HEK293 (cell line): ENCODE measurements around the gene MPP4.

ENCODE experiments used
- CTCF ChIA-PET: fragments of 350-600 bp; formaldehyde crosslinking; extraction: SDS; loops from one replicate; lab custom pipeline; 2021; ENCODE audit warnings: antibody characterized with exemption; lab: Yijun Ruan, JAX
- POLR2A ChIA-PET: fragments of 300-600 bp; formaldehyde crosslinking; extraction: SDS; loops from one replicate; lab custom pipeline; 2020; ENCODE audit warnings: antibody characterized with exemption, inconsistent platforms; lab: Yijun Ruan, JAX
- H3K27ac ChIP-seq: fragments of 200-500 bp; sonication (Bioruptor generic); 2 replicates; pipeline ENCODE4 v1.5.1; 2014; ENCODE audit warnings: low read depth, low read length, control low read depth, inconsistent platforms; ENCODE audit errors: extremely low read depth
- H3K36me3 ChIP-seq, 2 experiments: fragments of 200-500 bp in 1 of 2; sonication (Bioruptor generic) in 1 of 2; 1 replicate in 1 of 2; 2 replicates in 1 of 2; pipeline ENCODE4 v1.5.1; 2014 to 2017; ENCODE audit warnings: inconsistent platforms in 2 of 2, low read length in 2 of 2; ENCODE audit not compliant: control insufficient read depth in 2 of 2, insufficient read depth in 1 of 2
- H3K4me1 ChIP-seq: fragments of 200-500 bp; sonication (Bioruptor generic); 2 replicates; pipeline ENCODE4 v1.5.1; 2014; ENCODE audit warnings: mild to moderate bottlenecking, low read length, inconsistent platforms; ENCODE audit not compliant: control insufficient read depth, insufficient read depth
- H3K4me3 ChIP-seq: 2 replicates; pipeline ENCODE4 v1.5.1; 2011; ENCODE audit warnings: low read depth, mild to moderate bottlenecking, control low read depth, low read length, moderate library complexity
- H3K9me3 ChIP-seq: fragments of 200-500 bp; sonication (Bioruptor generic); 2 replicates; pipeline ENCODE4 v1.5.1; 2014; ENCODE audit warnings: low read depth, low read length, inconsistent platforms; ENCODE audit not compliant: control insufficient read depth, insufficient read depth
- HOXC10 ChIP-seq: sonication (generic); formaldehyde crosslinking; IDR thresholded peaks from 2 replicates; pipeline ENCODE4 v1.8.1; 2023; ENCODE audit warnings: mild to moderate bottlenecking, missing genetic modification reagents
- KLF1 ChIP-seq: fragments of 450-650 bp; formaldehyde crosslinking; IDR thresholded peaks from 2 replicates; pipeline ENCODE4 v1.5.1; 2016; ENCODE audit warnings: missing biosample characterization, missing genetic modification characterization
- KLF9 ChIP-seq: fragments of 450-650 bp; formaldehyde crosslinking; IDR thresholded peaks from 2 replicates; pipeline ENCODE4 v1.5.1; 2016; ENCODE audit warnings: missing biosample characterization, missing genetic modification characterization, low read depth
- PRDM1 ChIP-seq: fragments of 450-650 bp; formaldehyde crosslinking; IDR thresholded peaks from 2 replicates; pipeline ENCODE4; 2016; ENCODE audit warnings: missing biosample characterization, missing genetic modification characterization
- SCRT2 ChIP-seq: fragments of 450-650 bp; formaldehyde crosslinking; IDR thresholded peaks from 2 replicates; pipeline ENCODE4 v1.5.1; 2016; ENCODE audit warnings: missing biosample characterization, missing genetic modification characterization
- ZBTB1 ChIP-seq: fragments of 450-650 bp; formaldehyde crosslinking; IDR thresholded peaks from 2 replicates; pipeline ENCODE4 v1.5.1; 2016; ENCODE audit warnings: missing biosample characterization, missing genetic modification characterization
- ZNF266 ChIP-seq: fragments of 450-650 bp; formaldehyde crosslinking; IDR thresholded peaks from 2 replicates; pipeline ENCODE4 v1.5.1; 2016; ENCODE audit warnings: missing biosample characterization, missing genetic modification characterization, low read depth
- ZNF302 ChIP-seq: fragments of 450-650 bp; formaldehyde crosslinking; IDR thresholded peaks from 2 replicates; pipeline ENCODE4 v1.5.1; 2016; ENCODE audit warnings: missing biosample characterization, missing genetic modification characterization, low read depth
- ZNF404 ChIP-seq: fragments of 450-650 bp; formaldehyde crosslinking; IDR thresholded peaks from 2 replicates; pipeline ENCODE4 v1.5.1; 2017; ENCODE audit warnings: missing biosample characterization, missing genetic modification characterization
- ZNF521 ChIP-seq: fragments of 450-650 bp; formaldehyde crosslinking; IDR thresholded peaks from 2 replicates; pipeline ENCODE4 v1.5.1; 2017; ENCODE audit warnings: missing biosample characterization, mild to moderate bottlenecking, missing genetic modification characterization
- ZNF600 ChIP-seq: fragments of 450-650 bp; formaldehyde crosslinking; IDR thresholded peaks from 2 replicates; pipeline ENCODE4 v1.5.1; 2016; ENCODE audit warnings: missing biosample characterization, missing genetic modification characterization
- ZNF624 ChIP-seq: fragments of 450-650 bp; formaldehyde crosslinking; IDR thresholded peaks from 2 replicates; pipeline ENCODE4 v1.5.1; 2017; ENCODE audit warnings: missing biosample characterization, missing genetic modification characterization
- ZNF677 ChIP-seq: fragments of 450-650 bp; IDR thresholded peaks from 2 replicates; pipeline ENCODE4 v1.5.0; 2018; ENCODE audit warnings: missing biosample characterization, mild to moderate bottlenecking, missing genetic modification characterization, moderate library complexity
- ZNF768 ChIP-seq: fragments of 450-650 bp; formaldehyde crosslinking; IDR thresholded peaks from 2 replicates; pipeline ENCODE4 v1.5.1; 2018; ENCODE audit warnings: missing biosample characterization, mild to moderate bottlenecking, missing genetic modification characterization
- ZNF830 ChIP-seq: fragments of 450-650 bp; IDR thresholded peaks from 2 replicates; pipeline ENCODE4 v1.5.0; 2018; ENCODE audit warnings: missing biosample characterization, missing genetic modification characterization, low read depth, mild to moderate bottlenecking, moderate library complexity
- ZSCAN16 ChIP-seq: fragments of 450-650 bp; formaldehyde crosslinking; IDR thresholded peaks from 2 replicates; pipeline ENCODE4 v1.5.1; 2016; ENCODE audit warnings: missing biosample characterization, missing genetic modification characterization
- TF ChIP-seq, protein P1 (sequence below): fragments of 450-650 bp; formaldehyde crosslinking; IDR thresholded peaks from 2 replicates; pipeline ENCODE4 v1.5.1; 2016; ENCODE audit warnings: missing biosample characterization, missing genetic modification characterization
- TF ChIP-seq, protein P2 (sequence below): fragments of 450-650 bp; formaldehyde crosslinking; IDR thresholded peaks from 2 replicates; pipeline ENCODE4 v1.5.1; 2016; ENCODE audit warnings: missing biosample characterization, missing genetic modification characterization
- TF ChIP-seq, protein P3 (sequence below): fragments of 450-650 bp; IDR thresholded peaks from 2 replicates; pipeline ENCODE4 v1.5.1; 2018; ENCODE audit warnings: missing biosample characterization, missing genetic modification characterization
- TF ChIP-seq, protein P4 (sequence below): fragments of 450-650 bp; formaldehyde crosslinking; IDR thresholded peaks from 2 replicates; pipeline ENCODE4 v1.5.1; 2016; ENCODE audit warnings: missing biosample characterization, missing genetic modification characterization

MPP4 gene

DNA sequence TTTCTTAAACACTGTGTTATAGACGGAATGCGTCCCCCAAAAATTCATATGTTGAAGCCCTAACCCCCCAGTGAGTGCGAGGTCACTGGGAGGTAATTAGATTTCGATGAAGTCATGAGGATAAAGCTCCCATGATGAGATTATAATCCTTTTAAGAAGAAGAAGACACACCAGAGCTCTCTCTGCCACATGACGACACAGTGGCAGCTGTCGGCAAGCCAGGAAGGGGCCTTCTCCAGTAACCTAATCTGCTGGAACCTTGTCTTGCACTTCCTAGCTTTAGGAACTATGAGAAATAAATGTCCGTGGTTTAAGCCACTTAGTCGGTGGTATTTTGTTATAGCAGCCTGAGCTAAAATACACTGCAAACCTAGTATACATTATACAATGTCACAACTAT, 67.4 kb downstream of the MPP4 start:
- ChIA-PET CTCF (no interaction called here), POLR2A (interaction anchor here (0.8 kb wide), 1 partner anchor 180 kb away, joined by 3 read pairs; the partner anchor contains the start of genes STRADB and TRAK2)
- H3K27ac ChIP-seq, result no peak overlapping the region
- no peak overlapping the region for H3K4me3 ChIP-seq
- H3K36me3 ChIP-seq, result peaks cover 64 to 80% of the 10 kb centered on the region in 2 experiments
- no peaks in the 10 kb centered on the region for H3K4me1 ChIP-seq
- no peaks in the 10 kb centered on the region for H3K9me3 ChIP-seq
- TF ChIP-seq KLF9 (tag by site-specific recombination), result no peak
- TF ChIP-seq, protein P1, sequence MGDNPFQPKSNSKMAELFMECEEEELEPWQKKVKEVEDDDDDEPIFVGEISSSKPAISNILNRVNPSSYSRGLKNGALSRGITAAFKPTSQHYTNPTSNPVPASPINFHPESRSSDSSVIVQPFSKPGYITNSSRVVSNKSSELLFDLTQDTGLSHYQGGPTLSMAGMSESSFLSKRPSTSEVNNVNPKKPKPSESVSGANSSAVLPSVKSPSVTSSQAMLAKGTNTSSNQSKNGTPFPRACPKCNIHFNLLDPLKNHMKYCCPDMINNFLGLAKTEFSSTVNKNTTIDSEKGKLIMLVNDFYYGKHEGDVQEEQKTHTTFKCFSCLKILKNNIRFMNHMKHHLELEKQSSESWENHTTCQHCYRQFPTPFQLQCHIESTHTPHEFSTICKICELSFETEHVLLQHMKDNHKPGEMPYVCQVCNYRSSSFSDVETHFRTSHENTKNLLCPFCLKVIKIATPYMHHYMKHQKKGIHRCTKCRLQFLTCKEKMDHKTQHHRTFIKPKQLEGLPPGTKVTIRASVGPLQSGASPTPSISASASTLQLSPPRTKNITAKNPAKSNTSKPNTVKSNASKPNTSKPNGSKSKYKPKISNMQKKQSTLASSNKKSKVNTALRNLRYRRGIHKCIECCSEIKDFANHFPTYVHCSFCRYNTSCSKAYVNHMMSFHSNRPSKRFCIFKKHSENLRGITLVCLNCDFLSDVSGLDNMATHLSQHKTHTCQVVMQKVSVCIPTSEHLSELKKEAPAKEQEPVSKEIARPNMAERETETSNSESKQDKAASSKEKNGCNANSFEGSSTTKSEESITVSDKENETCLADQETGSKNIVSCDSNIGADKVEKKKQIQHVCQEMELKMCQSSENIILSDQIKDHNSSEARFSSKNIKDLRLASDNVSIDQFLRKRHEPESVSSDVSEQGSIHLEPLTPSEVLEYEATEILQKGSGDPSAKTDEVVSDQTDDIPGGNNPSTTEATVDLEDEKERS, result no peak
- no peak for TF ChIP-seq ZSCAN16
- no peak for TF ChIP-seq ZBTB1 (tag by site-specific recombination)
- TF ChIP-seq ZNF624 (tag by site-specific recombination), result no peak
- TF ChIP-seq, protein P2, sequence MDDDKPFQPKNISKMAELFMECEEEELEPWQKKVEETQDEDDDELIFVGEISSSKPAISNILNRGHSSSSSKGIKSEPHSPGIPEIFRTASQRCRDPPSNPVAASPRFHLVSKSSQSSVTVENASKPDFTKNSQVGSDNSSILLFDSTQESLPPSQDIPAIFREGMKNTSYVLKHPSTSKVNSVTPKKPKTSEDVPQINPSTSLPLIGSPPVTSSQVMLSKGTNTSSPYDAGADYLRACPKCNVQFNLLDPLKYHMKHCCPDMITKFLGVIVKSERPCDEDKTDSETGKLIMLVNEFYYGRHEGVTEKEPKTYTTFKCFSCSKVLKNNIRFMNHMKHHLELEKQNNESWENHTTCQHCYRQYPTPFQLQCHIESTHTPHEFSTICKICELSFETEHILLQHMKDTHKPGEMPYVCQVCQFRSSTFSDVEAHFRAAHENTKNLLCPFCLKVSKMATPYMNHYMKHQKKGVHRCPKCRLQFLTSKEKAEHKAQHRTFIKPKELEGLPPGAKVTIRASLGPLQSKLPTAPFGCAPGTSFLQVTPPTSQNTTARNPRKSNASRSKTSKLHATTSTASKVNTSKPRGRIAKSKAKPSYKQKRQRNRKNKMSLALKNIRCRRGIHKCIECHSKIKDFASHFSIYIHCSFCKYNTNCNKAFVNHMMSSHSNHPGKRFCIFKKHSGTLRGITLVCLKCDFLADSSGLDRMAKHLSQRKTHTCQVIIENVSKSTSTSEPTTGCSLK (tag by site-specific recombination), result no peak
- no peak for TF ChIP-seq PRDM1 (tag by site-specific recombination)
- no peak for TF ChIP-seq ZNF521 (tag by site-specific recombination)
- no peak for TF ChIP-seq ZNF302 (tag by site-specific recombination)

DNA sequence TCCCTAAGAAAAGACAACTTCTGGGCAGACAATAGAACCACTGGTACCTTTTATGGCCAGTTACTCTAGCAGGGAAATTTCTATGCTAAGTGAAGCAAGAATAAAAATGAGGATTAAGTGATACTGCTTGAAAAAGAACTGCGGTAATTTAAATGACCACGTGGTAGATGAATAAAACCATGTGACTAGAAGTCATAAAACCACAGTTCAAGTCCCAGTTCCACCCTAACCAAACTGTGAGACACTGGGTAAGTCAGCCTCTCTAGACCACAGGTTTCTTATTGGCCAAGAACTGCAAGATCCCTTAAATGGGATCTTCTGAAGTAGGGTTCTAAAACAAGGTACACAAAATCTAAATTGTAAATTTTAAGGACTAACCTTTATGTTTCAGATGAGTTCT, 67.9 kb downstream of the MPP4 start:
- no peak overlapping the region for H3K27ac ChIP-seq
- no peak overlapping the region for H3K4me3 ChIP-seq
- H3K36me3 ChIP-seq, result peaks cover 64 to 80% of the 10 kb centered on the region in 2 experiments
- TF ChIP-seq ZNF404 (tag by site-specific recombination) (no peak), ZNF830 (no peak), HOXC10 (CRISPR knock-in tag) (no peak), ZNF266 (tag by site-specific recombination) (no peak), SCRT2 (no peak), ZNF600 (tag by site-specific recombination) (no peak), ZNF677 (tag by site-specific recombination) (no peak), ZNF768 (tag by site-specific recombination) (no peak), KLF1 (tag by site-specific recombination) (no peak)
- TF ChIP-seq, protein P3, sequence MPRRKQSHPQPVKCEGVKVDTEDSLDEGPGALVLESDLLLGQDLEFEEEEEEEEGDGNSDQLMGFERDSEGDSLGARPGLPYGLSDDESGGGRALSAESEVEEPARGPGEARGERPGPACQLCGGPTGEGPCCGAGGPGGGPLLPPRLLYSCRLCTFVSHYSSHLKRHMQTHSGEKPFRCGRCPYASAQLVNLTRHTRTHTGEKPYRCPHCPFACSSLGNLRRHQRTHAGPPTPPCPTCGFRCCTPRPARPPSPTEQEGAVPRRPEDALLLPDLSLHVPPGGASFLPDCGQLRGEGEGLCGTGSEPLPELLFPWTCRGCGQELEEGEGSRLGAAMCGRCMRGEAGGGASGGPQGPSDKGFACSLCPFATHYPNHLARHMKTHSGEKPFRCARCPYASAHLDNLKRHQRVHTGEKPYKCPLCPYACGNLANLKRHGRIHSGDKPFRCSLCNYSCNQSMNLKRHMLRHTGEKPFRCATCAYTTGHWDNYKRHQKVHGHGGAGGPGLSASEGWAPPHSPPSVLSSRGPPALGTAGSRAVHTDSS (tag by site-specific recombination), result no peak
- TF ChIP-seq, protein P4, sequence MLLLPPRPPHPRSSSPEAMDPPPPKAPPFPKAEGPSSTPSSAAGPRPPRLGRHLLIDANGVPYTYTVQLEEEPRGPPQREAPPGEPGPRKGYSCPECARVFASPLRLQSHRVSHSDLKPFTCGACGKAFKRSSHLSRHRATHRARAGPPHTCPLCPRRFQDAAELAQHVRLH (tag by site-specific recombination), result no peak
- H3K4me1 ChIP-seq, result no peaks in the 10 kb centered on the region
- CTCF ChIA-PET, result no interaction called here
- H3K9me3 ChIP-seq, result no peaks in the 10 kb centered on the region
- POLR2A ChIA-PET, result interaction anchor here (0.8 kb wide), 1 partner anchor 179 kb away, joined by 3 read pairs; the partner anchor contains the start of genes STRADB and TRAK2
